Bronchial epithelial cell (primary cell): Measurements from ENCODE around the gene UNC79. TPM values are rescaled to one million over a fixed set of nuclear protein-coding genes. Genes with fewer than 3 reads are reported as not detected.

Source experiments
- DNase-seq: peaks from one replicate; pipeline ENCODE4 v3.0.0-alpha.2; 2010; ENCODE audit warnings: low read depth
- FAIRE-seq: peaks from 2 replicates; lab custom pipeline; 2011; peaks lifted over from hg19 to GRCh38; lab: Jason Lieb, UNC
- H3K27me3 ChIP-seq: 2 replicates; pipeline ENCODE4 v1.5.1; 2011; ENCODE audit warnings: low read length; ENCODE audit not compliant: control insufficient read depth, insufficient read depth
- H3K36me3 ChIP-seq: 2 replicates; pipeline ENCODE4 v1.5.1; 2011; ENCODE audit warnings: low read length; ENCODE audit not compliant: control insufficient read depth, insufficient read depth
- H3K4me3 ChIP-seq: 2 replicates; pipeline ENCODE4 v1.5.1; 2011; ENCODE audit warnings: mild to moderate bottlenecking, low read depth, low read length, control low read depth
- CTCF ChIP-seq: IDR thresholded peaks from 2 replicates; pipeline ENCODE4 v1.5.1; 2011; ENCODE audit warnings: mild to moderate bottlenecking, moderate library complexity, low read length, control low read depth, inconsistent platforms; ENCODE audit not compliant: insufficient read depth, severe bottlenecking
- total RNA-seq: library from RNA; depleted of rRNA; stranded (reverse); fragments of >200 nt; gene quantifications from 2 replicates; pipeline ENCODE4 v1.2.1, GENCODE V29; 2014

The UNC79 gene
- total RNA-seq, 1 donor from 2014 or later: under 0.01 TPM

- H3K4me3 ChIP-seq: no peak overlapping the region
- no peaks in the 10 kb centered on the region for H3K27me3 ChIP-seq
- H3K36me3 ChIP-seq: no peaks in the 10 kb centered on the region
- no peak for TF ChIP-seq CTCF
- FAIRE-seq: no peak
- DNase-seq: no peak
Observed at GRCh38 chr14:93747102-93747501, 316.4 kb downstream of the UNC79 start.

- Histone ChIP-seq H3K36me3 (no peaks in the 10 kb centered on the region), H3K4me3 (no peak overlapping the region), H3K27me3 (no peaks in the 10 kb centered on the region)
- FAIRE-seq (peak; percentile 96), DNase-seq (no peak)
- TF ChIP-seq CTCF: no peak
Observed at GRCh38 chr14:93747560-93747959, 316.8 kb downstream of the UNC79 start.

DNA sequence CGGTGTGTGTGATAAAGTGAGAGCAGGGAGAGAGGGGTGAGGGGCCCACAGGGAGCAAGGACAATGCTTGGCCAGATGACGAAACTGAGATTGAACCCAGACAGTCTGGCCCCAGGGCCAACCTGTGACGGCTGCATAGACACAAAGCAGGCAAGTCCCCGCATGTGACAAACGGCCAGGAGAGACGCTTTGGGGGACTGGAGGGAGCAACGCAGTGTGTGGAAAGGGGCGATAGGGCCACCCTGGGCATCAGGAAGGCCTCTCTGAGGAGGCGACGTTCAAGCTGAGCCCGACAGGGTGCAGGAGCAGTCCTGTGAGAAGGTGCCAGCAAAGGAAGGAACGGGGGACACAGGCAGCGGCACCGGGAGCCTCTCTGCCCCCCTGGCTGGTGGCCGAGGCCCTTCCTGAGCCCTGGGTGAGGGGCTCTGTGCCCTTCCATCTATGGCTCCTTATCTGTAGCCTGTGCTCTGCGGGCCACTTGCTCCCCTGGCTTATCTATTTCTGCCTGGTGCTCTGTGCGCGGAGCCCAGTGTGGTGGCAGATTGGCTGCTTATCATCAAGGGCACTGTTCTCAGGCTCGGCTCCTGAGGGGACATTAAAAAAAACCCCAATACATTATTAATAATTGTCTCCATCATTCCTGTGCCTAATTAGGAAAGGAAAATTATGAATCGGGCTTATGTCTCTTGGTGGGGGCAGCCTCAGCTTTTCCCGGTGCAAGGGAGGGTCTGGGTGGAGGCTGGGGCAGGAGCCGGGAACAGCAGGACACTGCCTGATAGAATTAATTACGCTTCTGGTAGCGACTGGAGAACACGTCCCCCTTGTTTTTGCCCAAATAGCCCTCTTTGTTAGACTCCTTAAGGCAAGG, 317.7 kb downstream of the UNC79 start:
- DNase-seq (no peak), FAIRE-seq (no peak)
- no peaks in the 10 kb centered on the region for H3K27me3 ChIP-seq
- no peak overlapping the region for H3K4me3 ChIP-seq
- H3K36me3 ChIP-seq: no peaks in the 10 kb centered on the region
- no peak for TF ChIP-seq CTCF

DNA sequence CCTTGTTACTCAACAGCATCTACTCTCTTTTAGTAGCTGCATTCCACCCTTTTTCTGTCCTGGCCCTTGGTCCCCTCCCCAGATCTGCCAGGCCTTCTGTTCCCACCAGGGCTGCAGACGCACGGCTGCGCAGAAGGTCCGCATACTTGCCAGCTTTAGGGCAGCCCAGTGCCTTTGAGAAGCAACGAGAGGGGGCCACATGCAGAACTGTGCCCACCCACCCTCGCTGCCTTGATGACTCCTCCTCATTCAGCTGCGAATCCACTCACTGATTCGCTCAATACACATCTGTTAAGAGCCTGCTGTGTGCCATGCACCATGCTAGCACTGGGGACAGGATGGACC, 318.3 kb downstream of the UNC79 start:
- Histone ChIP-seq H3K4me3 (no peak overlapping the region), H3K36me3 (no peaks in the 10 kb centered on the region), H3K27me3 (no peaks in the 10 kb centered on the region)
- FAIRE-seq (no peak), DNase-seq (no peak)
- TF ChIP-seq CTCF: no peak

DNA sequence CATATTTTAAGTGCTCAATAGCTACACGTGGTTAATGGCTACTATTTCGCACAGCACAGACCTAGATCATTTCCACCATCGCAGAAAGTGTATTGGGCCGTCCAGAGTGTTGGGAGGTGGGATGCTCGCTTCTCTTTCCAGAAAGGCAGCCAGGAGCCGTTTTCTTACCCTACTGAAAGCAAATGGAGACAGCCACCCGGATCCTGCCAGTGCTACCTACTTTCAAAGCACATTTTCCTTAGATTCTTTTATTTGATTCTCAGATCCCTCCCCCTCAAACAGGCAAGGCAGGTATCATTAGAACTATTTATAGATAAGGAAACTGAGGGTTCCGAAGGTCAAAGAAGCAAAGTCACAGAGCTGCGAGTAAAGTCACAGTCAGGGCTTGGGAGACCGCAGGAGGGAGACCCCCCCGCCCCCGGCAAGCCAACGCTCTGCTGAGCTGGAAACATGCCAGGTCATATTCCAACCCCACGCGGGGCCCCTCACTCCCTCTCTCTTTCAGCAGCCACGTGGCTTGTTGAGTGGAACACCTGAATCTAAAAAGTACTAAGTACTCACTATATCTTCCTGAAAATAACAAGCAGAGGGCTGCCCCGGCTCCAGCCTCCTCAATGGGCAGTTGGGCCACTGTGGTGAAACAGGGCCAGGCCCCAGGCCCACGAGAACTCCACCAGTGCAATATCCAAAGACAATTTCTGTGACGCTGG, 321.4 kb downstream of the UNC79 start:
- H3K36me3 ChIP-seq: no peaks in the 10 kb centered on the region
- H3K4me3 ChIP-seq: no peak overlapping the region
- TF ChIP-seq CTCF: no peak
- FAIRE-seq: no peak
- no peaks in the 10 kb centered on the region for H3K27me3 ChIP-seq
- DNase-seq: no peak
